Measurements from ENCODE around the gene SPPL2A. TPM values are rescaled to one million over a fixed set of nuclear protein-coding genes. Genes with fewer than 3 reads are reported as not detected.

Gene SPPL2A
- total and polyA plus RNA-seq, 10 of the 15 experiments (the other 5 are each of a cell fraction or from before 2014, with no cell fraction given), result 11.3 to 83.8 (median 44.0) TPM

DNA sequence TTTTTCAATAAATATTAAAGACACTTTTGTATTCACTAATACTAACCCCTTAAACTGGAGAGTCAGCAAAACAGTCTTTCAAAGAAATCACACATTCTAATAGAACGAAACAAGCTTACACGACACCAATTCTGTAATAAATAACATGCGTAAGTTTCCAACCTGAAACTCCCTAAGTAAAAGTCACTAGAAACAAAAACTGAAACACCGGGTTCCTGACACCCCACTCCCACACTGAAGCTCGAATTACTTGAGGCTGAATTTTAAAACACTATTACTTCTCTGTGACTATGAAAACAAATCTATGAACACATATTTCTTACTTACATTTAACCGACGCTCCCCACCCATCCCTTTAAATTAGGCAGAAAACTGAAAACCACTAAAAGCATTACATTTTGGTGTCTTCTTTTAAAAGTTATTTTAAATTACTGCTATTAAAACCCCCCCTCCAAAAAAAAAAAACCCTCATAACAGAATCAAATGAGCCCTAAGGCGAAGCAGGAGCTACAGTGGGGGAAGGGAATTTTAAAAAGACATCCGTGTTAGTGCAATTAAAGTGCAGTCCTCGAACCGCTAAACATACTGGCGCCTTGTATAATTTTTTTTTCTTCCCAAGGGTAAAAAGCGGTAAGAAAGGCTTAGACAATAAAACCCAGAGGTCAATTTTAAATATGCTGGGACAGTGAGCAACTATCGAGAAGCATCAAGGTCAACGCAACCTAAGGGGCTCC lies 878 bp downstream of the SPPL2A start (continued):
- TF ChIP-seq, protein P1, sequence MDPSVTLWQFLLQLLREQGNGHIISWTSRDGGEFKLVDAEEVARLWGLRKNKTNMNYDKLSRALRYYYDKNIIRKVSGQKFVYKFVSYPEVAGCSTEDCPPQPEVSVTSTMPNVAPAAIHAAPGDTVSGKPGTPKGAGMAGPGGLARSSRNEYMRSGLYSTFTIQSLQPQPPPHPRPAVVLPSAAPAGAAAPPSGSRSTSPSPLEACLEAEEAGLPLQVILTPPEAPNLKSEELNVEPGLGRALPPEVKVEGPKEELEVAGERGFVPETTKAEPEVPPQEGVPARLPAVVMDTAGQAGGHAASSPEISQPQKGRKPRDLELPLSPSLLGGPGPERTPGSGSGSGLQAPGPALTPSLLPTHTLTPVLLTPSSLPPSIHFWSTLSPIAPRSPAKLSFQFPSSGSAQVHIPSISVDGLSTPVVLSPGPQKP (IDR thresholded peaks at IDR 0.05; ENCODE audit: low read depth, low read length), result no peak
- TF ChIP-seq PML (IDR thresholded peaks at IDR 0.05; ENCODE audit: low read length), result no peak
- TF ChIP-seq, protein P2, sequence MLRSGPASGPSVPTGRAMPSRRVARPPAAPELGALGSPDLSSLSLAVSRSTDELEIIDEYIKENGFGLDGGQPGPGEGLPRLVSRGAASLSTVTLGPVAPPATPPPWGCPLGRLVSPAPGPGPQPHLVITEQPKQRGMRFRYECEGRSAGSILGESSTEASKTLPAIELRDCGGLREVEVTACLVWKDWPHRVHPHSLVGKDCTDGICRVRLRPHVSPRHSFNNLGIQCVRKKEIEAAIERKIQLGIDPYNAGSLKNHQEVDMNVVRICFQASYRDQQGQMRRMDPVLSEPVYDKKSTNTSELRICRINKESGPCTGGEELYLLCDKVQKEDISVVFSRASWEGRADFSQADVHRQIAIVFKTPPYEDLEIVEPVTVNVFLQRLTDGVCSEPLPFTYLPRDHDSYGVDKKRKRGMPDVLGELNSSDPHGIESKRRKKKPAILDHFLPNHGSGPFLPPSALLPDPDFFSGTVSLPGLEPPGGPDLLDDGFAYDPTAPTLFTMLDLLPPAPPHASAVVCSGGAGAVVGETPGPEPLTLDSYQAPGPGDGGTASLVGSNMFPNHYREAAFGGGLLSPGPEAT (IDR thresholded peaks at IDR 0.05; ENCODE audit: low read depth), result peak; percentile 68; the same call in 1 of the 2 replicates
- TF ChIP-seq, protein P3, sequence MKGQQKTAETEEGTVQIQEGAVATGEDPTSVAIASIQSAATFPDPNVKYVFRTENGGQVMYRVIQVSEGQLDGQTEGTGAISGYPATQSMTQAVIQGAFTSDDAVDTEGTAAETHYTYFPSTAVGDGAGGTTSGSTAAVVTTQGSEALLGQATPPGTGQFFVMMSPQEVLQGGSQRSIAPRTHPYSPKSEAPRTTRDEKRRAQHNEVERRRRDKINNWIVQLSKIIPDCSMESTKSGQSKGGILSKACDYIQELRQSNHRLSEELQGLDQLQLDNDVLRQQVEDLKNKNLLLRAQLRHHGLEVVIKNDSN (IDR thresholded peaks at IDR 0.05; ENCODE audit: borderline replicate concordance, extremely low read length, insufficient read depth, low read depth, low read length), result no peak
- TF ChIP-seq NBN (IDR thresholded peaks at IDR 0.05), result 0 out of 2 replicates have a peak, but pooled peaks have one; percentile 62
- no peak for TF ChIP-seq FOXM1 (IDR thresholded peaks at IDR 0.05; ENCODE audit: low read depth, low read length)
- TF ChIP-seq ESRRA (IDR thresholded peaks at IDR 0.05; ENCODE audit: low read length), result no peak
- 0 out of 4 replicates have a peak, but pooled peaks of 1 of the 2 experiments have one; percentile 13 for TF ChIP-seq EP300 (IDR thresholded peaks at IDR 0.05; ENCODE audit: borderline replicate concordance in 1 of 2, control insufficient read depth in 1 of 2, low read depth in 2 of 2, low read length in 2 of 2)
- no peak for TF ChIP-seq ETV6 (conservative IDR thresholded peaks at IDR 0.05 in 1 of 2, IDR thresholded peaks at IDR 0.05 in 1 of 2; ENCODE audit: borderline replicate concordance in 1 of 2, low read depth in 1 of 2)
- no peak for TF ChIP-seq ZNF274 (IDR thresholded peaks at IDR 0.05; ENCODE audit: insufficient read depth, insufficient read length)
- no peak for TF ChIP-seq DPF2 (IDR thresholded peaks at IDR 0.05)
- TF ChIP-seq, protein P4, sequence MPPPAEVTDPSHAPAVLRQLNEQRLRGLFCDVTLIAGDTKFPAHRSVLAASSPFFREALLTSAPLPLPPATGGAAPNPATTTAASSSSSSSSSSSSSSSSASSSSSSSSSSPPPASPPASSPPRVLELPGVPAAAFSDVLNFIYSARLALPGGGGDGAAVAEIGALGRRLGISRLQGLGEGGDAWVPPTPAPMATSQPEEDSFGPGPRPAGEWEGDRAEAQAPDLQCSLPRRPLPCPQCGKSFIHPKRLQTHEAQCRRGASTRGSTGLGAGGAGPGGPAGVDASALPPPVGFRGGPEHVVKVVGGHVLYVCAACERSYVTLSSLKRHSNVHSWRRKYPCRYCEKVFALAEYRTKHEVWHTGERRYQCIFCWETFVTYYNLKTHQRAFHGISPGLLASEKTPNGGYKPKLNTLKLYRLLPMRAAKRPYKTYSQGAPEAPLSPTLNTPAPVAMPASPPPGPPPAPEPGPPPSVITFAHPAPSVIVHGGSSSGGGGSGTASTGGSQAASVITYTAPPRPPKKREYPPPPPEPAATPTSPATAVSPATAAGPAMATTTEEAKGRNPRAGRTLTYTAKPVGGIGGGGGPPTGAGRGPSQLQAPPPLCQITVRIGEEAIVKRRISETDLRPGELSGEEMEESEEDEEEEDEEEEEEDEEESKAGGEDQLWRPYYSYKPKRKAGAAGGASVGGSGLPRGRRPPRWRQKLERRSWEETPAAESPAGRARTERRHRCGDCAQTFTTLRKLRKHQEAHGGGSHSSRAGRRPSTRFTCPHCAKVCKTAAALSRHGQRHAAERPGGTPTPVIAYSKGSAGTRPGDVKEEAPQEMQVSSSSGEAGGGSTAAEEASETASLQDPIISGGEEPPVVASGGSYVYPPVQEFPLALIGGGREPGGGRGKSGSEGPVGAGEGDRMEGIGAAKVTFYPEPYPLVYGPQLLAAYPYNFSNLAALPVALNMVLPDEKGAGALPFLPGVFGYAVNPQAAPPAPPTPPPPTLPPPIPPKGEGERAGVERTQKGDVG (CRISPR knock-in tag; IDR thresholded peaks at IDR 0.05), result no peak
- TF ChIP-seq MXI1 (IDR thresholded peaks at IDR 0.05; ENCODE audit: low read depth, low read length), result peak; percentile 49; the same call in 1 of the 2 replicates
- TF ChIP-seq, protein P5, sequence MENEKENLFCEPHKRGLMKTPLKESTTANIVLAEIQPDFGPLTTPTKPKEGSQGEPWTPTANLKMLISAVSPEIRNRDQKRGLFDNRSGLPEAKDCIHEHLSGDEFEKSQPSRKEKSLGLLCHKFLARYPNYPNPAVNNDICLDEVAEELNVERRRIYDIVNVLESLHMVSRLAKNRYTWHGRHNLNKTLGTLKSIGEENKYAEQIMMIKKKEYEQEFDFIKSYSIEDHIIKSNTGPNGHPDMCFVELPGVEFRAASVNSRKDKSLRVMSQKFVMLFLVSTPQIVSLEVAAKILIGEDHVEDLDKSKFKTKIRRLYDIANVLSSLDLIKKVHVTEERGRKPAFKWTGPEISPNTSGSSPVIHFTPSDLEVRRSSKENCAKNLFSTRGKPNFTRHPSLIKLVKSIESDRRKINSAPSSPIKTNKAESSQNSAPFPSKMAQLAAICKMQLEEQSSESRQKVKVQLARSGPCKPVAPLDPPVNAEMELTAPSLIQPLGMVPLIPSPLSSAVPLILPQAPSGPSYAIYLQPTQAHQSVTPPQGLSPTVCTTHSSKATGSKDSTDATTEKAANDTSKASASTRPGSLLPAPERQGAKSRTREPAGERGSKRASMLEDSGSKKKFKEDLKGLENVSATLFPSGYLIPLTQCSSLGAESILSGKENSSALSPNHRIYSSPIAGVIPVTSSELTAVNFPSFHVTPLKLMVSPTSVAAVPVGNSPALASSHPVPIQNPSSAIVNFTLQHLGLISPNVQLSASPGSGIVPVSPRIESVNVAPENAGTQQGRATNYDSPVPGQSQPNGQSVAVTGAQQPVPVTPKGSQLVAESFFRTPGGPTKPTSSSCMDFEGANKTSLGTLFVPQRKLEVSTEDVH (IDR thresholded peaks at IDR 0.05; ENCODE audit: low read depth, partially characterized antibody), result peak; percentile 64
- TF ChIP-seq BHLHE40 (IDR thresholded peaks at IDR 0.05; ENCODE audit: borderline replicate concordance in 1 of 2, low read depth in 2 of 2, low read length in 1 of 2), result no peak
- TF ChIP-seq SMAD1 (IDR thresholded peaks at IDR 0.05; ENCODE audit: low read depth, partially characterized antibody), result no peak

Data from GM12878 (cell line).